HG03175 (cell line): ENCODE measurements around the gene SFMBT1.
A peak's percentile ranks its signal among the peaks of the same experiment; 100 is the strongest.

ENCODE experiments used
- ATAC-seq: cut with Tn5 transposase; IDR thresholded peaks from one replicate; pipeline ENCODE4 v1.9.1; 2021; ENCODE audit warnings: mild to moderate bottlenecking, moderate library complexity; ENCODE audit not compliant: unreplicated experiment

Gene SFMBT1

GRCh38 chr3:52925405-52926313, 120.2 kb downstream of the SFMBT1 start:
- no peak for ATAC-seq

DNA sequence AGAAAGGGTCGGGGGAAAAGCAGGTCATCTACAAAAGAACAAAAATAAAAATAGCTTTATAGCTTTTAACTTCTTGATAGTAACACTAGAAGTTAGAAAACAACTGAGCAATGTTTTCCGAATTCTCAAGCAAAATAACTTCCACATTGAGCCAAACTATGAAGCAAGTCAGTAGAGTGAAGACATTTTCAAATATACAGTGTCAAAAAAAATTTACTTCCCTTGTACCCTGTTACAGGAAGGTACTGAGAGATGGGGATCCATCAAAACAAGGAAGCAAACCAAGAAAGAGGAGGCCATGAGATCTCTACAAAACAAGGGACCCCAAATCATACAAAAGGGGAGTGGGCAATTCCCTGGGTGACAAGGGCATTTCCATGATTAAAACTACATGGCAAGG, 121.9 kb downstream of the SFMBT1 start:
- ATAC-seq, result no peak

- ATAC-seq, result no peak
Measured at GRCh38 chr3:52920841-52921240, 125.0 kb downstream of the SFMBT1 start.

GRCh38 chr3:52917044-52917443, 128.8 kb downstream of the SFMBT1 start:
- no peak for ATAC-seq

GRCh38 chr3:52915294-52915693, 130.6 kb downstream of the SFMBT1 start:
- ATAC-seq, result no peak

GRCh38 chr3:52912885-52913731, 132.8 kb downstream of the SFMBT1 start:
- no peak for ATAC-seq

GRCh38 chr3:52910823-52911222, 135.1 kb downstream of the SFMBT1 start:
- ATAC-seq, result no peak

GRCh38 chr3:52907497-52907896, 138.4 kb downstream of the SFMBT1 start:
- no peak for ATAC-seq

GRCh38 chr3:52904552-52904951, 141.3 kb downstream of the SFMBT1 start:
- no peak for ATAC-seq

DNA sequence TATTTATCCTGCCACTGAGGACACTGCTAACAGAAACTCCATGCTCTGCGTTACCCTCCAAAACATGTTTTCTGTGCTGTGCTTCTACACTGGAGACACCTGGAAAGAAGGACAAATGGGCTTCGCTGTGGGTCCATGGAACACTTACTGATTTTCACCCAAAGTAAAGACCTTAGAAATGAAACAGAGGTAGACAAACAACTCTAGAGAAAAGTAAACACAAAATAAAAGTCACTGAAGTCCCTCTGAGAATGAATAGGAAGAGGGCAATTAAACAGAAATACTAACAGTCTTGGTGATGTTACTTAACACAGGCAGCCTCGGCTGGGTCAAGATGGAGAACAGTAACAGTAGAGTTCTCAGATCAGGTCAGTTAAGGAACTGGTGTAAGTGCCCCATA, 141.9 kb downstream of the SFMBT1 start:
- no peak for ATAC-seq

GRCh38 chr3:52897130-52898122, 148.4 kb downstream of the SFMBT1 start, which contains the start of gene STIMATE:
Gene STIMATE, minus strand, starts transcription at chr3:52897548. Its CDS starts 98 bp downstream, at chr3:52897450.
- peak; percentile 93 for ATAC-seq

- no peak for ATAC-seq
Measured at GRCh38 chr3:52896613-52897012, 149.3 kb downstream of the SFMBT1 start.

DNA sequence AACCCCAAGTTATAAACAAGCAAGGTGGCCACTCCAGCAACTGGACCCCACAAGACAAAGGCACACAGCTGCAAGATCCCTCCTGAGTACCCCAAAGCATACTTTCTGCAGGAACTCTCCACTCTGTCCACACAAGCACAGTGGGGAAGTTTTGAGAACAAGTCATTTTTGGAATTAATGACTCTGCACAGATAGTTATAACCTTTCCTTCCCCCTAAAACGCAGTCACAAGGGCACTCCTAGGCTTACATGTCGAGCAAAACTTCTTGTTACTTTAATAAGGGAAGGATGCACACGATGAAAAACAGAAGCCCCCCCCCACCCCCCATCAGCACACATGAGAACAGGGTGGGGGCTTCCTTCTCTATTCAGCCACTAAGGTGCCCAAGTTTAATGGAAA, 149.7 kb downstream of the SFMBT1 start:
- ATAC-seq, result no peak

GRCh38 chr3:52895418-52895817, 150.5 kb downstream of the SFMBT1 start:
- no peak for ATAC-seq

DNA sequence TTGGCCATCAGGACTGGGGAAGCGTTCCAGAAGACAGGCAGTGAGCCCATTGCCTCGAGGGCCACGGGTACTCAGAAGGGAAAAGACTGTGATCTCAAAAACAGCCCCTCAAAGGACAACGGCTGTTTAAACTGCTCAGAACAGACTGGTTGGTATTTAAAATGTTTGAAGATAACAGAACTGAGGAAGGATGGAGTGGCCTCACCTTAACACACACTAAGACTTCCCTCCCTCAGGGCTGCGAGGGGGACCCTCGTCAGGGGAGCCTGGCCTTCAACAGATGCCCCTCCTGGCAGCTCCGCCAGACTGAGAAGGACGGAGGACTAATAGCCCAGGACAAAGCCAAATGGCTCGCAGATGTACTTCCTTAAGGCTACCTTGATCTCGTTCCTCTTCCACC, 151.1 kb downstream of the SFMBT1 start:
- ATAC-seq, result no peak

- no peak for ATAC-seq
Measured at GRCh38 chr3:52893723-52894122, 152.2 kb downstream of the SFMBT1 start.

DNA sequence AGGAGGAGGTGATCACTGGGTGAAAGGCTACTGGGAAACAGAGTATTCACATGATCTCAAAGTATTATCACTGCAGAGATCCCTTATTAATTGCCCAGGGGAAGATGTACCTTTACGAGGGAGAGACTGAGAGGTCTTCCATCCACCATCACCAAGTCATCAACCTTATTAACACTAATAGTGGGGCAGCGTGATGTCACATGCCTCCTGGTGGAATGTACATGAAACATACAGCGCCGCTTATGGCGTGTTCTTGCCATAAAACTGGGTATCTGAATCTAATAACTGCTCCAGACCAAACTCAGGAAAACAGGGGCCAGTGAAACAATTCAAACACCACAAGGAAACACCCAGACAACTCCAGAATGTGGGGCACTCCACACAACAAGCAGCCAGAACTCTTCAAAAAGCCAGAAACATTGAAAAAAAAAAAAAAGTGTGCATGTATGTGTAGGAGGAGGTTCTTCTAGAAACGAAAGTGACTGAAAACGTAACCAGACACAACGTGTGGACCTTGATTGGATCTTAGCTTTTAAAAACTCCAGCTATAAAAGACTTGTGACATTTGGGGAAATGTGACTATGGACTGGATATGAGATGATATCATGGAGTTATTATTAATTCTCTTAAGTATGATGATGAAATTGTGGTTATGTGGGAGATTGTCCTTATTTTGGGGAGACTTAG, 153.1 kb downstream of the SFMBT1 start:
- no peak for ATAC-seq

DNA sequence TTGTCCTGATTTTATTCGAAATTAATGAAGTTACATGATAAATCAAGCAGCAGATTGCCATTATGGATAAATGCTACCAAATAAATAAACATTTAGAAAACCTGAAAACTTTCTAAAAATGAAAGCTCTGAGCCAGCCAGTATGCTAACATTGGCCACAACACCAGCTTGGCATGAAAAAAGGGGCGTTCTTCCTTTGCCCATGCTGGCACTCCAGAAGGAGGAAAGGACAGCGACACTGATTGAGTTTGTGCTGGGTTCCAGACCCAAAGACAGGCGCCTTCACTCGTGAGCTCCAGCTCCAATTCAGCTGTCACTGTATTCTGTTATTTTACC, 153.6 kb downstream of the SFMBT1 start:
- no peak for ATAC-seq

- no peak for ATAC-seq
Measured at GRCh38 chr3:52891615-52892081, 154.2 kb downstream of the SFMBT1 start.

DNA sequence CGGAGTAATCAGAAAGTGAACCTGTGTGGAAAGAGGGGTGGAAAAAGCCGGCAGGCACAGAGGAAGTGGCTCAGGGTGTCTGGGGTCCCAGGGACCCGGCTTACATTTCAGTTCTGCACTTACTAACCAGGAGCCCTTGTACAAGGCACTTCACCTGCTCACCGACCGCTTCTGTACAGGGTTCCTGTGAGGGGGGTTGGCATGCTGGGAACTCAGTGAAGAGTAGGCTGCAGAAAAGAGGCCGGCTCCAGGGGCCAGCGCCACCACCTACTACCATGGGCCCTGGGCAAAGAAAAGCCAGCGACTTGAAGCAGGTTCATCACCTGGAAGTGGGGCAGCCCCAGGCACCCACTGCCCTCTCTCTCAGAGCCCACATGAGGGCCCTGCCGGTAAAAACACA, 154.7 kb downstream of the SFMBT1 start:
- no peak for ATAC-seq
